IMR-90 (cell line): ENCODE measurements around the gene CLDN4. TPM values are rescaled to one million over a fixed set of nuclear protein-coding genes. Genes with fewer than 3 reads are reported as not detected.

Experiments used
- ATAC-seq: fragments of 200-7000 bp; cut with Tn5 transposase; 2 replicates; pipeline ENCODE4 v1.9.1; 2020; ENCODE audit warnings: low read depth, mild to moderate bottlenecking, moderate library complexity
- BruUV-seq: library from RNA; stranded (reverse); fragments of 400-500 nt; replicated peaks from 2 replicates; lab custom pipeline; 2021; lab: Mats Ljungman, UMichigan
- CTCF ChIA-PET: fragments of 300-600 bp; formaldehyde crosslinking; extraction: SDS; loops from one replicate; lab custom pipeline; 2021; ENCODE audit warnings: antibody characterized with exemption; lab: Yijun Ruan, JAX
- POLR2A ChIA-PET: fragments of 300-600 bp; sonication (Branson Sonifier 250); formaldehyde crosslinking; loops from one replicate; lab custom pipeline; 2022; ENCODE audit warnings: antibody characterized with exemption; ENCODE audit not compliant: unreplicated experiment; lab: Charles Lee
- DNase-seq: peaks from one replicate; pipeline ENCODE4 v3.0.0; 2013
- H2AFZ ChIP-seq: replicated peaks from 2 replicates; pipeline ENCODE3; 2013; ENCODE audit warnings: low read length, mild to moderate bottlenecking; ENCODE audit not compliant: poor library complexity
- H2AK5ac ChIP-seq: 2 replicates; pipeline ENCODE4 v1.6.1; 2013; ENCODE audit warnings: low read depth, low read length, inconsistent platforms
- H2AK9ac ChIP-seq: replicated peaks from 2 replicates; pipeline ENCODE3; 2013; ENCODE audit warnings: mild to moderate bottlenecking, low read depth, low read length, moderate library complexity; ENCODE audit not compliant: poor library complexity
- H2BK120ac ChIP-seq: 2 replicates; pipeline ENCODE4 v1.6.1; 2013; ENCODE audit warnings: low read depth, low read length, inconsistent platforms
- H2BK15ac ChIP-seq: 3 replicates; pipeline ENCODE4 v1.6.1; 2013; ENCODE audit warnings: low read depth, low read length, inconsistent platforms
- H2BK20ac ChIP-seq: 2 replicates; pipeline ENCODE4 v1.6.1; 2013; ENCODE audit warnings: low read depth, mild to moderate bottlenecking, inconsistent platforms, low read length, moderate library complexity
- H2BK5ac ChIP-seq: 2 replicates; pipeline ENCODE4 v1.6.1; 2013; ENCODE audit warnings: mild to moderate bottlenecking, low read depth, low read length, inconsistent platforms; ENCODE audit not compliant: poor library complexity, severe bottlenecking
- H3K14ac ChIP-seq: replicated peaks from 2 replicates; pipeline ENCODE4 v1.6.1; 2013; ENCODE audit warnings: low read depth, low read length, inconsistent platforms
- H3K18ac ChIP-seq: 2 replicates; pipeline ENCODE4 v1.6.1; 2013; ENCODE audit warnings: low read depth, low read length, control low read depth
- H3K23ac ChIP-seq: 2 replicates; pipeline ENCODE4 v1.6.1; 2013; ENCODE audit warnings: low read depth, low read length, inconsistent platforms
- H3K27ac ChIP-seq: 2 replicates; pipeline ENCODE4 v1.5.1; 2013; ENCODE audit warnings: mild to moderate bottlenecking, control low read depth, low read length; ENCODE audit not compliant: insufficient read depth
- H3K27me3 ChIP-seq: 2 replicates; pipeline ENCODE4 v1.6.1; 2013; ENCODE audit warnings: low read length; ENCODE audit not compliant: control insufficient read depth, insufficient read depth
- H3K36me3 ChIP-seq: 2 replicates; pipeline ENCODE4 v1.6.1; 2013; ENCODE audit warnings: low read length, mixed read lengths; ENCODE audit not compliant: control insufficient read depth, insufficient read depth
- H3K4ac ChIP-seq: 2 replicates; pipeline ENCODE4 v1.6.1; 2013; ENCODE audit warnings: low read depth, low read length, inconsistent platforms
- H3K4me1 ChIP-seq: 2 replicates; pipeline ENCODE4 v1.6.1; 2013; ENCODE audit warnings: low read length, mixed read lengths; ENCODE audit not compliant: control insufficient read depth, insufficient read depth
- H3K4me2 ChIP-seq: 2 replicates; pipeline ENCODE4 v1.6.1; 2013; ENCODE audit warnings: low read depth, mild to moderate bottlenecking, control low read depth, low read length, moderate library complexity
- H3K4me3 ChIP-seq: 2 replicates; pipeline ENCODE4 v1.5.1; 2013; ENCODE audit warnings: low read depth, mild to moderate bottlenecking, control low read depth, low read length, moderate library complexity; ENCODE audit not compliant: insufficient read depth
- H3K56ac ChIP-seq: 2 replicates; pipeline ENCODE4 v1.6.1; 2013; ENCODE audit warnings: low read length, inconsistent platforms; ENCODE audit not compliant: insufficient read depth; ENCODE audit errors: extremely low read depth
- H3K79me1 ChIP-seq, 2 experiments: 2 replicates each; pipeline ENCODE4 v1.6.1; 2013; ENCODE audit warnings: low read length in 2 of 2, inconsistent platforms in 1 of 2, low read depth in 1 of 2
- H3K9ac ChIP-seq: 2 replicates; pipeline ENCODE4 v1.6.1; 2013; ENCODE audit warnings: low read depth, low read length, control low read depth
- H3K9me1 ChIP-seq: 2 replicates; pipeline ENCODE4 v1.6.1; 2013; ENCODE audit warnings: low read length, inconsistent platforms; ENCODE audit not compliant: insufficient read depth
- H3K9me3 ChIP-seq: 2 replicates; pipeline ENCODE4 v1.6.1; 2013; ENCODE audit warnings: low read length; ENCODE audit not compliant: control insufficient read depth, insufficient read depth
- H4K20me1 ChIP-seq: 2 replicates; pipeline ENCODE4 v1.6.1; 2013; ENCODE audit warnings: low read length, inconsistent platforms; ENCODE audit not compliant: insufficient read depth
- H4K5ac ChIP-seq: 2 replicates; pipeline ENCODE4 v1.6.1; 2013; ENCODE audit warnings: mild to moderate bottlenecking, low read depth, low read length, control low read depth
- H4K8ac ChIP-seq, 2 experiments: 2 replicates each; pipeline ENCODE4 v1.6.1; 2013; ENCODE audit warnings: low read depth in 2 of 2, low read length in 2 of 2, control low read depth in 1 of 2, inconsistent platforms in 1 of 2
- H4K91ac ChIP-seq: 2 replicates; pipeline ENCODE4 v1.6.1; 2013; ENCODE audit warnings: low read depth, low read length, inconsistent platforms; ENCODE audit not compliant: insufficient read depth
- BHLHE40 ChIP-seq: fragments of 150-350 bp; IDR thresholded peaks from 2 replicates; pipeline ENCODE4 v1.6.1; 2016; ENCODE audit warnings: mild to moderate bottlenecking, low read depth, low read length
- CEBPB ChIP-seq: IDR thresholded peaks from 2 replicates; pipeline ENCODE4 v1.6.1; 2012; ENCODE audit warnings: low read depth, low read length, improper control_type of control experiment
- CHD1 ChIP-seq: IDR thresholded peaks from 2 replicates; pipeline ENCODE4 v1.6.1; 2012; ENCODE audit warnings: low read depth, low read length, improper control_type of control experiment
- FOS ChIP-seq: fragments of 150-350 bp; IDR thresholded peaks from 2 replicates; pipeline ENCODE4 v1.6.1; 2016; ENCODE audit warnings: low read depth, low read length
- MAFK ChIP-seq: IDR thresholded peaks from 2 replicates; pipeline ENCODE4 v1.6.1; 2012; ENCODE audit warnings: low read depth, low read length, improper control_type of control experiment
- MAZ ChIP-seq: IDR thresholded peaks from 2 replicates; pipeline ENCODE4 v1.6.1; 2012; ENCODE audit warnings: low read depth, mild to moderate bottlenecking, low read length, improper control_type of control experiment, moderate library complexity, borderline replicate concordance
- MXI1 ChIP-seq: IDR thresholded peaks from 2 replicates; pipeline ENCODE4 v1.6.1; 2012; ENCODE audit warnings: low read depth, mild to moderate bottlenecking, low read length, moderate library complexity, borderline replicate concordance
- NFE2L2 ChIP-seq: fragments of 150-350 bp; IDR thresholded peaks from 2 replicates; pipeline ENCODE4 v1.6.1; 2016; ENCODE audit warnings: low read depth, mild to moderate bottlenecking, low read length
- POLR2A ChIP-seq: IDR thresholded peaks from 2 replicates; pipeline ENCODE4 v1.6.1; 2012; ENCODE audit warnings: mild to moderate bottlenecking, low read depth, low read length
- RAD21 ChIP-seq: IDR thresholded peaks from 2 replicates; pipeline ENCODE4 v1.6.1; 2012; ENCODE audit warnings: low read length, improper control_type of control experiment
- RFX5 ChIP-seq: IDR thresholded peaks from 2 replicates; pipeline ENCODE4 v1.8.0; 2012; ENCODE audit warnings: low read depth, mild to moderate bottlenecking, low read length, moderate library complexity
- SMC3 ChIP-seq: fragments of 150-350 bp; IDR thresholded peaks from 2 replicates; pipeline ENCODE4 v1.6.1; 2016; ENCODE audit warnings: low read depth, mild to moderate bottlenecking, antibody characterized with exemption, low read length, moderate library complexity
- WGBS, 2 experiments: methylation state at CpG; one replicate each; pipeline versions ENCODE4 v1.1.5 to v1.1.7; 2013; ENCODE audit warnings: missing lambda C conversion rate in 2 of 2; ENCODE audit not compliant: insufficient read length in 1 of 2; ENCODE audit errors: extremely low coverage in 2 of 2; 5-methylcytosine and 5-hydroxymethylcytosine counted together
- dilution Hi-C: fragments of 300-500 bp; cut with HindIII; formaldehyde crosslinking; loops from one replicate; pipeline ENCODE4 v1.14.3; 2018; ENCODE audit warnings: low sequenced_read_pairs; ENCODE audit not compliant: unreplicated experiment
- in situ Hi-C: fragments of 300-500 bp; cut with MboI; formaldehyde crosslinking; loops from 3 replicates; pipeline ENCODE4 v1.14.3; 2019; ENCODE audit warnings: low sequenced_read_pairs, inconsistent platforms, mixed read lengths
- intact Hi-C: fragments of 100-400 bp; cut with micrococcal nuclease; formaldehyde crosslinking; loops from 2 replicates; pipeline ENCODE4 v1.10.0; 2022
- polyA plus RNA-seq, 3 experiments: library from polyadenylated mRNA; depleted of rRNA; stranded (reverse); fragments of >200 nt; gene quantifications; 2 replicates each; pipeline ENCODE4 v1.2.3, GENCODE V29; 2012; ENCODE audit warnings: low replicate concordance in 1 of 3
- total RNA-seq: library from RNA; depleted of rRNA; stranded (reverse); fragments of >200 nt; gene quantifications from 2 replicates; pipeline ENCODE4 v1.2.3, GENCODE V29; 2012
- TF ChIP-seq, protein P1 (sequence below): fragments of 150-350 bp; IDR thresholded peaks from 2 replicates; pipeline ENCODE4 v1.6.1; 2017; ENCODE audit warnings: mild to moderate bottlenecking, antibody characterized with exemption, low read length, low read depth
- TF ChIP-seq, protein P2 (sequence below): fragments of 150-350 bp; IDR thresholded peaks from 2 replicates; pipeline ENCODE4 v1.6.1; 2016; ENCODE audit warnings: low read depth, mild to moderate bottlenecking, low read length, moderate library complexity, borderline replicate concordance

Gene CLDN4
- total and polyA plus RNA-seq, 2 of the 4 experiments (the other 2 are of a cell fraction) = 2.9 to 4.4 TPM

DNA sequence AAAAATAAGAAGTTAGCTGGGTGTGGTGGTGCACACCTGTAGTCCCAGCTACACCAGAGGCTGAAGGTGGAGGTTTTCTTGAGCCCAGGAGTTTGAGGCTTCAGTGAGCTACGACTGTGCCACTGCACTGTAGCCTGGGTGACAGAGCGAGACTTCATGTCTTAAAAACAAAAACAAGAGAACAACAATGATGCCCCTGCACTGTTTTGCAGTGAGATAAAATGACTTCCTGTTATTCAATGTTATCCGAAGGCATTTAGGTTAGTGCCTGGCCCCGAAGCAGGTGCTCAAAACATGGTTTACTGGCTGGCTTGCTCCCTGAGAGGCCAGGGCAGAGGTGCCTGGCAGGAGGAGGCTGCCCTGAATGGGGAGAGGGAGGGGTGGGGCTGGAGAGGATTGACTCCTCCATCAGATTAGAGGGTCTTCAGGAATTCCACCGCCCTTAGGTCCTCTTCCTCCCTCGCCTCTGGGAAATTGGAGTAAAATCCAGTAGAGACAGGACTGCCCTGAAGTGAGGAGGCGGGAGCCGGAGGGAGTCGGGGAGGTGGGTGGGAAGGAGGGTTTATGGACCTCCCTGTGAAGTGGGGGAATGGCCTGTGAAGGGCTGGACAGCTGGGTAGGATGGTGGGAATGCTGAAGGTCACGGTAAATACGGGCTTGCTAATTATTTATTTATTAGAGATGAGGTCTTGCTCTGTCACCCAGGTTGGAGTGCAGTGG, 6.8 kb upstream of the CLDN4 start (continued):
- TF ChIP-seq, protein P1, sequence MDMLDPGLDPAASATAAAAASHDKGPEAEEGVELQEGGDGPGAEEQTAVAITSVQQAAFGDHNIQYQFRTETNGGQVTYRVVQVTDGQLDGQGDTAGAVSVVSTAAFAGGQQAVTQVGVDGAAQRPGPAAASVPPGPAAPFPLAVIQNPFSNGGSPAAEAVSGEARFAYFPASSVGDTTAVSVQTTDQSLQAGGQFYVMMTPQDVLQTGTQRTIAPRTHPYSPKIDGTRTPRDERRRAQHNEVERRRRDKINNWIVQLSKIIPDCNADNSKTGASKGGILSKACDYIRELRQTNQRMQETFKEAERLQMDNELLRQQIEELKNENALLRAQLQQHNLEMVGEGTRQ = no peak
- TF ChIP-seq MAFK = no peak

DNA sequence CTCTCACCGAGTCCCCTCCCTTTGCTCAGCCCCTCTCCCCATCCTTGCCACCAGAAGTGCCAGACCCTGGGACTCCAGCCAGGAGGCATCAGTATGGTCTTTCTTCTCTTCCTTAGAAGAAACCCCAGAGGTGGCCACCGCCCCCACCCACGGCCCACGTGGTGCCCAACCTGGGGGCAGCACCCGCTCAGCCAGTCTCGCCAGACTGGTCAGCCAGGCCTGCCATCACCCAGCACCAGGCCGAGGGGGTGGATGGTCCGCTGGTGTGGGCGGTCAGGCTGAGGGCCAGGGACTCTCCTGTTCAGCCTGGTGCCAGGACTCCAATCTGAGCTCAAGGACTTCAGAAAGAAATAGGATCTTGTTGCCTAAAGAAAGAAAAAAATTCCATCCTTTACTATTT, 5.8 kb upstream of the CLDN4 start:
- no CpG with 5 or more reads among the region's 9 CpGs for WGBS, 2 experiments
- TF ChIP-seq, protein P1 = no peak
- TF ChIP-seq RFX5 (no peak), NFE2L2 (no peak), MAZ (no peak), RAD21 (no peak), SMC3 (no peak), CHD1 (no peak), MXI1 (no peak), POLR2A (no peak), BHLHE40 (no peak), CEBPB (no peak), FOS (no peak), MAFK (no peak)
- TF ChIP-seq, protein P2, sequence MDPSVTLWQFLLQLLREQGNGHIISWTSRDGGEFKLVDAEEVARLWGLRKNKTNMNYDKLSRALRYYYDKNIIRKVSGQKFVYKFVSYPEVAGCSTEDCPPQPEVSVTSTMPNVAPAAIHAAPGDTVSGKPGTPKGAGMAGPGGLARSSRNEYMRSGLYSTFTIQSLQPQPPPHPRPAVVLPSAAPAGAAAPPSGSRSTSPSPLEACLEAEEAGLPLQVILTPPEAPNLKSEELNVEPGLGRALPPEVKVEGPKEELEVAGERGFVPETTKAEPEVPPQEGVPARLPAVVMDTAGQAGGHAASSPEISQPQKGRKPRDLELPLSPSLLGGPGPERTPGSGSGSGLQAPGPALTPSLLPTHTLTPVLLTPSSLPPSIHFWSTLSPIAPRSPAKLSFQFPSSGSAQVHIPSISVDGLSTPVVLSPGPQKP = no peak

More for the DNA sequence above, 5.8 kb upstream of the CLDN4 start:
- in situ Hi-C loops = no loop called here
- Histone ChIP-seq H3K27ac (no peak overlapping the region), H3K36me3 (no peaks in the 10 kb centered on the region), H2BK120ac (no peak overlapping the region; the same call in 1 of the 2 replicates), H3K56ac (no peak overlapping the region), H4K20me1 (no peaks in the 10 kb centered on the region), H2AK9ac (no peak overlapping the region), H3K79me1 (no peaks in the 10 kb centered on the region), H3K4me3 (no peak overlapping the region), H3K27me3 (no peaks in the 10 kb centered on the region), H3K9ac (no peak overlapping the region), H3K23ac (no peak overlapping the region), H3K9me3 (no peaks in the 10 kb centered on the region), H3K4ac (peak overlapping the region; percentile 29; the same call in 1 of the 2 replicates), H2BK15ac (no peak overlapping the region; the same call in 2 of the 3 replicates), H3K18ac (no peak overlapping the region), H3K4me1 (peaks cover 14% of the 10 kb centered on the region), H3K4me2 (no peak overlapping the region), H2AFZ (no peak overlapping the region), H3K14ac (no peak overlapping the region), H2AK5ac (peak overlapping the region; percentile 52; the same call in 1 of the 2 replicates), H2BK20ac (no peak overlapping the region), H4K5ac (no peak overlapping the region), H3K9me1 (peaks cover 36% of the 10 kb centered on the region), H4K8ac (no peak overlapping the region), H4K91ac (no peak overlapping the region), H2BK5ac (no peak overlapping the region)
- no TSS peak for BruUV-seq
- dilution Hi-C loops = no loop called here
- CTCF ChIA-PET = interaction anchor here (0.6 kb wide), 1 partner anchor 95 kb away, joined by 7 read pairs; no protein-coding TSS in a partner anchor
- DNase-seq (no peak), ATAC-seq (no peak)
- intact Hi-C loops = no loop called here
- POLR2A ChIA-PET = no interaction called here
